HG03064 (cell line): Measurements from ENCODE around the gene KRT3.
"Not testable (repeated sequence)": the region's sequence is repeated elsewhere in the genome, so short reads cannot be mapped to it uniquely, and the experiment has no call there.

Experiments used
- ATAC-seq: cut with Tn5 transposase; IDR thresholded peaks from one replicate; pipeline ENCODE4 v1.9.1; 2021; ENCODE audit warnings: low read depth; ENCODE audit not compliant: unreplicated experiment

Gene KRT3

DNA sequence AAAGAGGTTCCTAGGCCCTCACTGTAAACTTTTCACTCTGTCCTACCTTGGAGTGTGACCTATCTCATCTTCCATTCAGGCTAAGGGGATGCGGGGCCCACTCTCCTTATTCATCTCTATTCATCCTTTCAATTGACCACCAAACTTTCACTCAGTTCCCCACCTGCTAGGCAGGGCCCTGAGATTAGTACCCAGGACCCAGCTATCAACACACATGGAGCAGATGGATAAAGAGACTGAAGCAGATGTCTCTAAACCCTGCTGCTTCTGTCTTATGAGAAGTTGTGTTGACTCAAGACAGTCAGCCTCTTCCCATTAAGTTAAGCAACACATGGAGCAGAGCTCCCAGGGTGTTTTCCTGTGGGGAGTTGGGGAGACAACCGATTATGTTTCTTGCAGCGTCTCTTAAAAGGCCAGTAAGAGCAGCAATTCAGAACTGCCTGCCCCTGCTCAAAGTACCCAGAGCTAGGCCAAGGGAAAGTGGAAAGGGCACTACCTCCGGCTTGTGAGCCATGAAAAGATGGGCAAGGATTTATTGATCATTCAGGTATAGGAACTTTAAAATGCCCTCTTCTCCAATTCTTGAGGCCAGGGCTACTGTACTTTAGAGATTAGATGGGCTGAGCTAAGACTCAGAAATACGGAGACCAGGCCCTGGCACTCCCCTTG, 29.4 kb downstream of the KRT3 start:
- no peak for ATAC-seq

DNA sequence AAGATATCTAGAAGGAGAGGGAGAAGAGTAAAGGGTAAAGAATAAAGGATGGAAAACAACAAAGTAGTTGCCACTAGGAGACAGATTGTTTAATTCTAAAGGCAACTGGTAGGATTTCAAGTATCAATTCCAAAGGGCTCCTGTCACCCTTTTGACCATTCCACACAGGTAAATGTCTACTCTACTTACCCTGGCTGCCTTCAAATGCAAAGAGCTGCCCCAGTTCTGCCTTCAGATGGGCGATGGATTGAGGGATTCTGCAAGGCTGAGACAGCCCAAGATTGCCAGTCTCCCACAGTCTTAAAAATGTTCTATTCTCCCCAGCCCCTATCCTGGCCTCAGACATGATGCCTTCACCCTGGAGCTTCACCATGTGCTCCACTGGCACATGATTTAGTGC, 30.2 kb downstream of the KRT3 start:
- no peak for ATAC-seq

DNA sequence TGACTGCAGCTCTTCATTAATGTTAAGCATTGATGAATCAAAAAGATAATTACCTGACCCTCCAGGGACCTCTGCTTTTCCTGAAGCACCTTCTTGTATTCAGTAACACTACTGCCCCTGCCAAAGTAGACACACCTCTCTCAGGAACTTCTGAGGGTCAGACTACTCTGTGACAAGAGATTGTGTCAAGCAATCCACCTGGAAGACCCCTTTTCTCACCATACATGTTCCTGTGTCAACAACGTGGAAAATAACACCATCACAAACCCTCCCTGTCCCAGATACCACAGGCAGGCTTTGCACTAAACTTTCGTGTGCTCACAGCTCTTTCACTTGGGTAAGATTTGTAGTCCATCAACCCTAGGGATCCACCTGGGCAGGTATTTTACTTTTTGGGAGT, 31.9 kb downstream of the KRT3 start:
- ATAC-seq = no peak

DNA sequence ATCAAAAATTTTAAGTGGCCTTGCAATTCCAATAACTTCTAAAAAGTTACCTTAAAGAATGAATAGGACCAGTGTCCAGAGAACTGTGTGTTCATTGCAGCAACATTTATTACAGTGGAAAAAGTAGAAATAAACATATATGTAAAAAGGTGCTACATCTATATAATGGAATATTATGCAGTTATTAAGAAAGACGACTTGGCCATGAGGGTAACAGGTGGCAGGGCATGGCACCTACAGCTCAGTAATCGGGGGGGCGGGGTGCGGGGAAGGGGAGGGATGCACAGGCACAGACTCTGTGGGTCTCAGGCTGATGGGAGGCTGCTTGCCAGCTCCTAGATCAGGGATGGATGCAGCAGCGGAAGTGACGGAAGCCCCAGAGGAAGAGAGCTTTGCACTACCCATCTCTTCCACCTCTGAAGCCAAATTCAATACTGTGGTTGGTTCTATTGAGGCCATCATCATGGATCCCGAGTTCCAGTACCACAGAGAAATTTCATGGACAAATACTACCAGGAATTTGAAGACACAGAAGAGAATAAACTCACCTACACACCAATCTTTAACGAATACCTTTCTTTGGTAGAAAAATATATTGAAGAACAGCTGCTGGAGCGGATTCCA, 32.8 kb downstream of the KRT3 start:
- no peak for ATAC-seq

DNA sequence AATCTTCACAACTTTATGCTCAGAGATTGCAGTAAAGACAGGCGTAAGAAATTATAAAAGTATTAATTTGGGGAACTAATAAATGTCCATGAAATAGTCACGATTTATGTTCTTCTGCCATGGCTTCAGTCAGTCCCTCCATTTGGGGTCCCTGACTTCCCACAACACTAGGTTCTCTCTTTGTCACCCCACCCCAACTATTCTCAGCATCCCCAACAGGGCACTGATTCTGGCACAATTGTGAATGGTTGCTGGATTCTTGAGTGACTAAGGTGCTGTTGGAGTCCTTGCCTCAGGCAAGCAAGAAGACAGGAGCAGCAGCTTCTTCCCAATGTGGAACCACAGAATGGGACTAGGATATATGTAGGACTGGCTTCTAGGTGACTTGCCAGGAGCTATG, 34.1 kb downstream of the KRT3 start:
- ATAC-seq = no peak

DNA sequence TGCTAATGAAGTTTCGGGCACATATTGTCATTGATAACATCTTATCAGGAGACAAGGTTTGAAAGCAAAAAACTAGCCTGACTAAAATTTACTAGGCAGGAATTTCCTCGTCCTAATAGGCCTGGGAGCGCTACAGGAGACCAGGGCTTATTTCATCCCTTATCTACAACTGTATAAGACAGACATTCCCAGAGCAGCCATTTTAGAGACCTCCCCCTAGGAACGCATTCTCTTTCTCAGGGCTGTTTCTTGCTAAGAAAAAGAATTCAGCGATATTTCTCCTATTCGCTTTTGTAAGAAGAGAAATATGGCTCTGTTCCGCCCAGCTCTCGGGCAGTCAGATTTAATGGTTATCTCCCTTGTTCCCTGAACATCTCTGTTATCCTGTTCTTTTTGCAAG, 34.7 kb downstream of the KRT3 start:
- ATAC-seq = not testable (repeated sequence)

DNA sequence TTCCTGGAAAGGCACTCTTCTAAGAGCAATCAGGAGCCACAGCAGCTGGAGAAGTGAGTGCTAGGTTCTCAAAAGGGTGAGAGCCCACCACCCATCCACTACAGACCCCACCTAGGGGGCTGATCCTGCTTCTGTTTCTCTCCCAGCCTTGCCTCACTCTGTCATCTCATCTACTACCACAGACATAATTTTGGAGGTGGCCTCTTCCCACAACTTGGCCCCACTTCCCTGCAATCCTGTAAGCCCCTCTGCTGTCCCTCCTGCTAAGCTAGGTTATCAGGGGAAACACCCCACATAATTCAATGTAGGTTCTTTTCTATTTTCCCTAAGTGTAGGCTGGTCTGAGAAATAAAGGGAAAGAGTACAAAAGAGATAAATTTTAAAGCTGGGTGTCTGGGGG, 35.3 kb downstream of the KRT3 start:
- ATAC-seq = no peak

DNA sequence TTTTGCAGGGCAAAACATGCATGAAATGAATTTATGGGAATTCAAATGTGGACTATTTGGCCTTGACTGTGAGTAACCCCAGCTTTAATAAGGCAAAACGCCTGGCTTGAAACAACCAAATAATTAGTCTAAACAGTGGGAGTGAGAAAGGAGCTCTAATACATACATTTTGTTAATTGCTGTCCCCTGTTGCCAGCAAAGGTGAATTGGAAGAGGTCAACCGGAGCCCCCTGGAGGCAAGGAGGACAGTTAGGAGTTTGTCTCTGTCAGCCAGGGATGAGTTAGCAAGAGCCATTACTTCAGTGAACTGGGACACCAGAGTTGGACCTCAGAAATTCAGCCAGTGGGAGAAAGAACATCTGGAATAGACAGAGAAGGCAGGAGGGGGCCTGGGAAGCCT, 36.2 kb downstream of the KRT3 start:
- no peak for ATAC-seq

DNA sequence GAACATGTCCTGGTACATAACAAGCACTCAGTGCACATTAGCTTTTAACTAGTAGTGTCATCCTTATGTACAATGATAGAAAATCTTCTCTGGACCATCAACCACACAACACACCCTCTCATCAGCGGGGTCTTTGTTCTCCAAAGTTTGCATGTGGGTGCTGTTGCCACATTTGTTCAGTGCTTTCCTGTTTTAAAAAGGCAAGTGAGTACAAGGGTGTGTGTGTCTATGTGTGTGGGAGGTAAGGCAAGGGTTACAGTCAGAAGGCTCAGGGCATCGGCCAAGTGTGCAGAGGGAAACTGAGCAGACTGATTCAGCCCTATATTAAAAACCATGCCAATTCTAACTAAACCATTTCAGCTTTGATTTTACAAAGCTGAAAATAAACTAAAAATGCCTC, 36.7 kb downstream of the KRT3 start:
- no peak for ATAC-seq

DNA sequence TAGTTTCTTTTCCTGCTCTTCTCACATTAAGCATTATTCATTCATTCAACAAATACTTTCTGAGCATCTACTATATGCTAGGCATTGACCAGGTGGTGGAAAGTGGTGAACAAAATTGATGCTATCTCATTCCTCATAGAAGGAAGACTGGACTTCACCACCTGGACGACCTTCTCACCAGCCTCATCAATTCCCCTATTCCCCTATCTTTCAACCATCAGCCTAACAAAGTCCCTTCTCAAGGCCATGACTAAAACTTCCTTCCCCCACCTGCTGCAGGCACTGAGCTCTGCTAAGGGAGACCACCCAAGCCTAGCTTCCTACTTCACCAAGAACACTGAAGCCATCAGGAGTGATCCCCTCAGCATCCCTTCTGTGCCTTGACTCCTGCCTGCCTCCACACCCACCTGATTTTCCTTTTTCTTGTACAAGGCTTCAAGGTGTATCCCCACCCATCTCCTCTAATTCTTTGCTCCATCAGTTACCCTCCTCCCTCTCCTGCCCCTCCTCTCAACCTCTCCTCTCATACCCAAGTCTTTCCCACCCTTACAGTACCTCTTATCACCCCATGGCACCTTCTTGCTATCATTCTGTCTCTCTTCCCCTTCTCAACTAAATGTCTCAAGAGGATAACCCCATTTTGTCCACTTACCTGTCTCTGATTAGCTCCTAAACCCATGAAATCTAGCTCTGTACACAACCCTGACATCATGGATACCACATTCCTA, 38.3 kb downstream of the KRT3 start:
- ATAC-seq = no peak

DNA sequence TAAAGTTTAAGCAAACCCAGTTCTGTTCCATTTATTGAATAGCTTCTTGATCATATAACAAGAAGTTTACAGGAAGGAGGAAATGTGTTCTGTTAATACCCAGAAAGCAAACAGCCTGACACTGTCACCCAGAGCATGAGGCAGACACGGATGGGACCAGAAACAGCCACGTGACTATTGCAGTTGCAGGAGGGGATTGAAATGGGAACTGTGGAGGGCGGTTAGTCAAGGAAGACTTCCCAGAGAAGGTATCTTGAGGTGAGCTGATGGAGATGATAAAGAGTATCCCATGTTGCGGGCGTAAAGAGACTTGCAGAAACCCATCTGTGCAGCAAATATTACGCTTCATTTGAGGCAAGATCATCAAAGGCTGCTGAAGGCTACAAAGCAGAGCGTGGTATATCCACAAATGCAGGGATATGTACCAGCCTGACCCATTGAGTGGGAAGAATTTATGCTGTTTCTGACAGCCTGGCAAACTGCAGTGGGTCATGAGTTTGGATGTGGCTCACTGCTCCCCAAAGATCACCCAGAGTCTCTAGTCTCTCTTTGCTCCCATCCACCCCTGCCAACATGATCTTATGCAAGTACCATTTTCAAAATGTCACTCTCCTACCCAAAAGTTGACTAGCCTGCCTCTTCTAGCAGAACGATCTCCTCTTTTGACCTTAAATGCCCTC, 39.5 kb downstream of the KRT3 start:
- ATAC-seq = no peak

DNA sequence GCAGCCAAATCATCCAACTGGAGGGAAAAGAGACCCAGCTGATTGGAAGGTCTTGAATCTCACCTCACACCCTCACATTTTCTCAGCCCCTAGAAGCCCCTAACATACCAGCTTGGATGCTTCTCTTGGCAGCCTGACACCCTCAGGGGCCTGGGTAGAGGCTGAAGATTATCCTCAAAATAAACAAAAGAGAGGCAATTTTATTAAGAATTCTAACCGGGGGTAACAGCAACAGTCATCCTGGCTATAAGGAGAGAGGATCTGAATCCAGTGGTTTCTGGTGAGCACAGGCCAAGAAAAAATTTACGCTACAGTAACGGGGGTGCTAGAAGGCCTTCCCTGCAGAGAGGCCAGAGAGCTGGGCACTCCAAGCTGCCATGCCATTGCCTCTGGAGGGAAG, 40.4 kb downstream of the KRT3 start:
- no peak for ATAC-seq

DNA sequence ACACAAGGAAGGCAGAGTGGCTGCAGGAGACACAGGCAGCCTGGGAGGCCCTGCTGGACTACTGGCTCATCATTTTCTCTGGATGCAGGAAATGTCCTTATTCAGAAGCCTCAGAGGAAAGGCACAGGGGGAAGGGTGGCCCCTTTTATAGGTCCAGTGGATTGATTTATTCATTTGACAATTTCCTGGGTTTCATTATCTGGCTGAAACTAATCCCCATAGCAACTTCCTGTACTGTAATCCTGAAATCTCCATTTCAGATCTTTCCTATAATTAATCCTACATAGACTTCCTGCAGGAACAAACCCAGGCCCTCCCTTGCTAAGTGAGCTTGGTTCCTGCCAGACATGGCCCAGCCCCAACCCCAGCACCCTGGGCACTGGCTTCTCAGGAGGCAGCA, 41.8 kb downstream of the KRT3 start:
- no peak for ATAC-seq

DNA sequence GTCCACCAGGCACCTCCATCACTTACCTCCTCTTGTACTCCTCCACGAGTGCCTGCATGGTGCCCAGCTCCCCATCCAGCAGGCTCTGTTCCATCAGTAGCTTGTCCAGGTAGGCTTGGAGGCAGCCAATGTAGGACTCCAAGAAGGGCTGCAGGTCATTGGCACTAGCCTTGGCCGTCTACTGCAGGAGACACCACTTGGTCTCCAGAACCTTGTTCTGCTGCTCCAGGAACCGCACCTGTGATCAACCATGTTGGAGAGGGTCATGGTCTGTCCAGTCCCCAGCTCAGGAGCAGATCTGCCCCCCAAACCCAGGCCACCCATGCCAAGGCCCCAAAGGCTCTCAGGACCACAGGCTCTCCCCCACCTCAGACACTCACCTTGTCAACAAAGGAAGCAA, 42.6 kb downstream of the KRT3 start:
- no peak for ATAC-seq

DNA sequence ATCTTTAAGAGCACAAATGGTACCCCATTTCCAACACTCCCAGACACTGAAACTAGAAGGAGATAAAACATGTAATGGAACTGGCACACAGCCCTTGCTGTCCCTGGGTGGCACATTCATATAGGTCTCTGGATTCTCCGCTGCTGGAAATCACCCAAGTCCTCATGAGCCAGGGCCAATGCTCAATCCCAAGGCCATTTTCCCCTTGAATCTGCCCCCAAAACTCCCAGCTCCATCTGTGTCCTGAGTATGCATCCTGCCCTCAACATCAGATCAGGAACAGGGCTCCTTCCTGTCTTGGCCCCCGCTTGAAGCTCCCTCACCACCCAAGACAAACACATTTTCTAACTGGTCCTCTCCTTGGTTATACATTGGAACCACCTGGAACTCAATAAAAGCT, 43.4 kb downstream of the KRT3 start:
- ATAC-seq = no peak

DNA sequence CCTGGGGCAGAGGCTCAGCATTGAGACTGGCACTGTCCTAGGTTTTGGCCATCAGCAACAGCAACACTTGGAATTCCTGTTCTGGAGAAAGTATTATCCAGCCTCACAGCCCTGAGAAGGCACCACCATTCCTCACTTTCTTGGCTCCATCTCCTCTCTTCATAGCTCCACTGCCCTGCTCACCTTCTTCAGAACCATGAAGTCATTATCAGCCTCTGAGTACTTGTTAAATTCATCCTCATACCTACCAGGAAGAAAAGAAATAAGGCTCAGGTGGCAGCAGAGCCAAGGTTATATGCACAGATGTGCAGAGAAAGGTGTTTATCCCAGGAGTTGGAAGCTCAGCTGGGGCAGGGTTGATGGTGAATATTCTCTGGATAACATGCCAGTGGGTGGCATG, 44.1 kb downstream of the KRT3 start:
- ATAC-seq = no peak

DNA sequence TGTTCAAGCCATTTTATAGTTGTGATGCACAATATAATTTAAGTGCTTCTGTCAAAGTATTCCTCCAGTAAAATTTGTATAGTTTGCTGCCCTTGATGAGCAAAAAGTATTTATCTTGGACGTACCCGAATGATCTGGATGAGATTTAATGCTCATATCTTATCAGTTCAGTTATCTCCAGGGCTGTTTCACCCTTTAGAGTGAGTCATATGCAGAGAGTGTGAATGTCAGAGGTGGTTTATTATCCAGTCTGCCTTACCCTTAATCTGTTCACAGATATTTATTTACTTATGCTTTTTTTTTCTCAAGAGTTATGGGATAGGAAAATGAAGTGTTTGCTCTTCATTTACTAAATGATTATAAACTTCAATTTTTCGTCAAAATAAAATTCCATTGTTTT, 45.4 kb downstream of the KRT3 start:
- ATAC-seq = not testable (repeated sequence)

DNA sequence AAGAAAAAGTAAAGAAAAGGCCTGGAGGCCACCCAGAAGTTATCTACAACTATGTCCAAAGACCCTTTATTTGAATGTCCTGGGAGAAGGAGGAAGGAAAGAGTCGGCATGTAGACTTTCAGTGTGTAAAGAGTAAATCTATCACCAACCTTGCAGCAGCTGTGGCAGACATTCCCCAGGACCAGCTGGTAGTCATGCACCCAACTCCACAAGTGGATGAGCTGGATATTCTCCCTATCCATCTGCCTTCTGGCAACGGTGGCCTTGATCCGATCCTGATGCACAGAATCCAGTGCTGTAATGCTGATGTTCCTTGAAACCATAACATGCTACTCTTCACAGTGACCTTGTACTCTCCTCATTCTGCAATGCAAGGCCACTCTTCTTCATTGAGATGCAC, 46.1 kb downstream of the KRT3 start:
- ATAC-seq = no peak

DNA sequence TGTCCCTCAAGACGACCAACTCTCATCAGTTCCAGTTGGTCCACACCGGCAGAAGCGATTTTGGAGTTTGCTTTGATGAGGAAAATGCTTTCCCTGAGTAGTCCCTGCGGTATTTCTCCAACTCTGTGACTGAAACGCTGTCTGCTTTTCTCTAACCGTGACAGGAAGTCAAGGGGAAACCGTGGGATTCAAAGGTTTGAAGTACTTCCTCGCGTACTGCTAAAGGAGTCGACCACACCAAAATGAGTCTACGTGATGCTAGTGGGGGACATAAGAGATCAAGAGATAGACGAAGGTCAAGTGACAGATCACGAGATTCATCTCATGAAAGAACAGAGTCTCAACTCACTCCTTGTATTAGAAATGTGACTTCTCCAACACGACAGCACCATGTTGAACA, 47.3 kb downstream of the KRT3 start:
- ATAC-seq = no peak

DNA sequence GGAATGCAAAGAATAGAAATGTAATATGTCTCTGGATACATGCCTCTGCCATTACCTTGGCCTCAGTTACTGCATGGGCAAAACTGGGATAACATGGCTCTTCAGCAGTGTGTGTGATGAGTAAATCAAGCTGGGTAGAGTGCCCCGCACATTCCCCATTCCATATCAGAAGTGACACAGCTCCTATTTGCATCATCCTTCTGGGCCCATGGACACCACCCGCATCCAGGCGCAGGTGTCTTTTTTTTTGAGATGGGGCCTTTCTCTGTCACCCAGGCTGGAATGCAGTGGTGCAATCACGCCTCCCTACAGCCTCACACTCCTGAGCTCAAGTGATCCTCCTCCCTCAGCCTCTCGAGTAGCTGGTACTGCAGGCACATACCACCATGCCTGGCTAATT, 50.4 kb downstream of the KRT3 start:
- ATAC-seq = no peak

DNA sequence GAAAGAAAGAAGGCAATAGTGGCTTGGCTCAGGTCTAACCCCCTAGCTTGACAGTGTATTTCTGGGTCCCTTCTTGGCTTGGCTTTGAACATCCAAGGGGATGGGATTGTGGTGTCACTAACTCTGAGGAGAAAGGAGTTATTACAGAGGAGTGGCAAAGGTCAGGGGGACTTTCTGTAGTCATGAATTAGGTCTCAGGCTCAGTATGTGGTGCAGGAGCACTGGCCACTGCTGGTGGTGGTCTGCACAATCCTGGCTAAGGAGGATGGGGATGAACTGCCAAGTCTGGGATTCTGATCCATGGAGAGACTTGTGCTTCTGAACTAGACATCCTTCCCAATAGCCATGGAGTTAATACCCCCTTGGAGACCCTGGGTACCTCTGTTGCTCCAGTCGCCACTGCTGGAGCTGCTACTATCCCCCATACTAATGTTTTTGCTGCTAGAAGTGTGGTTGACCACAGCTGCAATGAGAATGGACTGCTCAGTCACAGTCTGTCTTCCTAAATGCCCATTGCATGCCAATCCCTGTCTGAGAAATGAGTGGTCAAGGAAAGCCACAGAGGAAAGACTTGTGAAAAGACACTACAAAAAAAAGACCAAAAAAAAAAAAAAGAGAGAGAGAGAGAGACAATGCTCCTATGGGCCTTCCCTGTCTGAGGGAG, 51.3 kb downstream of the KRT3 start:
- ATAC-seq = no peak
